Measurements from ENCODE around the gene PVALEF. TPM values are rescaled to one million over a fixed set of nuclear protein-coding genes. Genes with fewer than 3 reads are reported as not detected.

The PVALEF gene
- total and polyA plus RNA-seq, 2 of the 8 experiments (the other 6 are each of a cell fraction or from before 2014, with no cell fraction given): 0.03 TPM; not detected in 1

- TF ChIP-seq CHD7 (IDR thresholded peaks at IDR 0.05; ENCODE audit: insufficient replicate concordance, low read length) (no peak), JUN (IDR thresholded peaks at IDR 0.05; ENCODE audit: low read depth, low read length) (no peak), HDAC6 (IDR thresholded peaks at IDR 0.05; ENCODE audit: low read depth, low read length) (no peak), FOSL1 (IDR thresholded peaks at IDR 0.05; ENCODE audit: insufficient read depth, low read depth, low read length) (no peak)
Observed at GRCh38 chr17:81187120-81187519, 21.8 kb downstream of the PVALEF start (continued).
